HepG2 (cell line): ENCODE results near the gene ITCH. TPM values are rescaled to one million over a fixed set of nuclear protein-coding genes. Genes with fewer than 3 reads are reported as not detected.

Source experiments
- DPF2 ChIP-seq: sonication (generic); formaldehyde crosslinking; IDR thresholded peaks from 2 replicates; pipeline ENCODE4 v1.4.0; 2020; ENCODE audit warnings: mild to moderate bottlenecking, low read depth, missing genetic modification reagents, borderline replicate concordance
- FIP1L1 ChIP-seq: fragments of 200-400 bp; formaldehyde crosslinking; IDR thresholded peaks from 2 replicates; pipeline ENCODE4 v1.6.1; 2018; ENCODE audit warnings: low read depth, mild to moderate bottlenecking, low read length, moderate library complexity, borderline replicate concordance; ENCODE audit not compliant: insufficient read depth
- FOXJ3 ChIP-seq: sonication (generic); formaldehyde crosslinking; IDR thresholded peaks from 2 replicates; pipeline ENCODE4 v1.4.0; 2020; ENCODE audit warnings: missing genetic modification reagents, mild to moderate bottlenecking, borderline replicate concordance
- FOXO1 ChIP-seq: sonication (generic); formaldehyde crosslinking; IDR thresholded peaks from 2 replicates; pipeline ENCODE4 v1.4.0; 2020; ENCODE audit warnings: missing genetic modification reagents
- HHEX ChIP-seq: IDR thresholded peaks from 2 replicates; pipeline ENCODE4 v1.6.1; 2016; ENCODE audit warnings: control low read depth
- HNF4A ChIP-seq: sonication (generic); formaldehyde crosslinking; IDR thresholded peaks from 2 replicates; pipeline ENCODE4 v1.4.0; 2020; ENCODE audit warnings: missing genetic modification reagents
- JUN ChIP-seq: sonication (generic); formaldehyde crosslinking; IDR thresholded peaks from 2 replicates; pipeline ENCODE4 v1.4.0; 2020; ENCODE audit warnings: mild to moderate bottlenecking, missing genetic modification reagents
- KDM2A ChIP-seq: sonication (generic); formaldehyde crosslinking; IDR thresholded peaks from 2 replicates; pipeline ENCODE4 v1.4.0; 2020; ENCODE audit warnings: low read depth, missing genetic modification reagents, borderline replicate concordance
- PAXIP1 ChIP-seq: sonication (generic); formaldehyde crosslinking; conservative IDR thresholded peaks from 2 replicates; pipeline ENCODE4 v1.4.0; 2020; ENCODE audit warnings: mild to moderate bottlenecking, missing genetic modification reagents, moderate library complexity
- ZBTB34 ChIP-seq: sonication (generic); formaldehyde crosslinking; IDR thresholded peaks from 2 replicates; pipeline ENCODE4 v1.8.0; 2022; ENCODE audit warnings: mild to moderate bottlenecking, missing genetic modification reagents
- ZBTB7B ChIP-seq: sonication (generic); formaldehyde crosslinking; IDR thresholded peaks from 2 replicates; pipeline ENCODE4 v1.4.0; 2020; ENCODE audit warnings: missing genetic modification reagents
- ZNF264 ChIP-seq: sonication (generic); formaldehyde crosslinking; IDR thresholded peaks from 2 replicates; pipeline ENCODE4 v1.4.0; 2020; ENCODE audit warnings: missing genetic modification reagents
- polyA plus RNA-seq, 8 experiments: library from polyadenylated mRNA; depleted of rRNA in 3 of 8; stranded (reverse) in 7 of 8; unstranded in 1 of 8; fragments of >200 nt; fragmentation: Illumina TruSeq in 4 of 8; extraction: Trizol in 4 of 8; gene quantifications; 2 replicates each; pipeline versions ENCODE4 v1.2.1 to v1.2.3, GENCODE V29; 2011 to 2016; ENCODE audit warnings: low read depth in 4 of 8, missing spikeins in 1 of 8, mixed read lengths in 1 of 8; ENCODE audit not compliant: insufficient read depth in 1 of 8
- total RNA-seq, 5 experiments: library from RNA; depleted of rRNA; stranded (reverse); fragments of >200 nt; fragmentation: Illumina TruSeq; extraction: Trizol; gene quantifications; 2 replicates each; pipeline ENCODE4 v1.2.3, GENCODE V29; 2016; ENCODE audit warnings: low read depth in 1 of 5
- TF ChIP-seq, protein P1 (sequence below): IDR thresholded peaks from 2 replicates; pipeline ENCODE4 v1.6.1; 2016; ENCODE audit warnings: missing genetic modification reagents, missing compliant biosample characterization
- TF ChIP-seq, protein P2 (sequence below): sonication (generic); formaldehyde crosslinking; IDR thresholded peaks from 2 replicates; pipeline ENCODE4 v1.8.0; 2022; ENCODE audit warnings: mild to moderate bottlenecking, missing genetic modification reagents, moderate library complexity
- TF ChIP-seq, protein P3 (sequence below): sonication (generic); formaldehyde crosslinking; IDR thresholded peaks from 2 replicates; pipeline ENCODE4 v1.5.0; 2020; ENCODE audit warnings: mild to moderate bottlenecking, missing genetic modification reagents
- TF ChIP-seq, protein P4 (sequence below): fragments of 450-650 bp; IDR thresholded peaks from 2 replicates; pipeline ENCODE4 v1.6.1; 2017; ENCODE audit warnings: mild to moderate bottlenecking

Gene ITCH
- total and polyA plus RNA-seq, 2 of the 13 experiments (the other 11 are each of a cell fraction or from before 2014, with no cell fraction given), result 20.5 to 112 TPM

DNA sequence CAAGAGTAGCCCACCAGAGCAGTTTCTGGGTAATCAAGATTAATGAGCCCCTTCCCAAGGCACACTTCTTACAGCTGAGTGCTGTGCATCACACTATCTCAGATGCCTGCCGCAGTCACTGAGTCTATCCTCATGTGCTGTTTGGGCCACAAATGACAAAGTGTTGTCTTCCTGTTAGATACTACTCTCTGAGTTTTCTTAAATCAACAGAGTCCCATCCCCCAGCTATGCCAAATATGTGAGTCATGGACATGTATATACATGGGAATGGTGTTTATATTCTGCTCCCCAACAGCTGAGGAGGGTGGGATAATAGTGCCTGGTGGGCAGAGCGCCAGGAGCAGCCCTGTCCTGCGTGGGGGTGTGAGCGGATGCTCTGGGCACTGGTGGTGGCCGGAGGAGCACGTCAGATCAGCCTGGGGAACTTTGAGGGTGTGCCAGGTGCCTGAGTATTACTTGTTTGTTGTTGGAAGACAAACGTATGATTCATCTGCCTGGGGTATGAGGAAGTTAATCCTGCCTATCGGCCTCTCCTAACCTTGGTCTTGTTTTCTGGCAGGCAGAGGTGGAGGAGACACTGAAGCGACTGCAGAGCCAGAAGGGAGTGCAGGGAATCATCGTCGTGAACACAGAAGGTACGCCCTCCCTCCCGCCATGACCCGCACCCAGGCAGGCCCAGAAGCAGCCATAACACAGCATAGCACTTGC is 162.8 kb downstream of the ITCH start (continued):
- TF ChIP-seq JUN (CRISPR knock-in tag), result peak; percentile 98
- peak; percentile 71 for TF ChIP-seq ZBTB7B
- TF ChIP-seq FOXO1 (CRISPR knock-in tag), result peak; percentile 83
- peak; percentile 57; the same call in 1 of the 2 replicates for TF ChIP-seq HHEX
- TF ChIP-seq FIP1L1, result no peak
- peak; percentile 70 for TF ChIP-seq FOXJ3
- TF ChIP-seq, protein P1, sequence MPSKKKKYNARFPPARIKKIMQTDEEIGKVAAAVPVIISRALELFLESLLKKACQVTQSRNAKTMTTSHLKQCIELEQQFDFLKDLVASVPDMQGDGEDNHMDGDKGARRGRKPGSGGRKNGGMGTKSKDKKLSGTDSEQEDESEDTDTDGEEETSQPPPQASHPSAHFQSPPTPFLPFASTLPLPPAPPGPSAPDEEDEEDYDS (CRISPR knock-in tag), result peak; percentile 69
- TF ChIP-seq, protein P2, sequence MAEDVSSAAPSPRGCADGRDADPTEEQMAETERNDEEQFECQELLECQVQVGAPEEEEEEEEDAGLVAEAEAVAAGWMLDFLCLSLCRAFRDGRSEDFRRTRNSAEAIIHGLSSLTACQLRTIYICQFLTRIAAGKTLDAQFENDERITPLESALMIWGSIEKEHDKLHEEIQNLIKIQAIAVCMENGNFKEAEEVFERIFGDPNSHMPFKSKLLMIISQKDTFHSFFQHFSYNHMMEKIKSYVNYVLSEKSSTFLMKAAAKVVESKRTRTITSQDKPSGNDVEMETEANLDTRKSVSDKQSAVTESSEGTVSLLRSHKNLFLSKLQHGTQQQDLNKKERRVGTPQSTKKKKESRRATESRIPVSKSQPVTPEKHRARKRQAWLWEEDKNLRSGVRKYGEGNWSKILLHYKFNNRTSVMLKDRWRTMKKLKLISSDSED (CRISPR knock-in tag), result no peak
- TF ChIP-seq, protein P3, sequence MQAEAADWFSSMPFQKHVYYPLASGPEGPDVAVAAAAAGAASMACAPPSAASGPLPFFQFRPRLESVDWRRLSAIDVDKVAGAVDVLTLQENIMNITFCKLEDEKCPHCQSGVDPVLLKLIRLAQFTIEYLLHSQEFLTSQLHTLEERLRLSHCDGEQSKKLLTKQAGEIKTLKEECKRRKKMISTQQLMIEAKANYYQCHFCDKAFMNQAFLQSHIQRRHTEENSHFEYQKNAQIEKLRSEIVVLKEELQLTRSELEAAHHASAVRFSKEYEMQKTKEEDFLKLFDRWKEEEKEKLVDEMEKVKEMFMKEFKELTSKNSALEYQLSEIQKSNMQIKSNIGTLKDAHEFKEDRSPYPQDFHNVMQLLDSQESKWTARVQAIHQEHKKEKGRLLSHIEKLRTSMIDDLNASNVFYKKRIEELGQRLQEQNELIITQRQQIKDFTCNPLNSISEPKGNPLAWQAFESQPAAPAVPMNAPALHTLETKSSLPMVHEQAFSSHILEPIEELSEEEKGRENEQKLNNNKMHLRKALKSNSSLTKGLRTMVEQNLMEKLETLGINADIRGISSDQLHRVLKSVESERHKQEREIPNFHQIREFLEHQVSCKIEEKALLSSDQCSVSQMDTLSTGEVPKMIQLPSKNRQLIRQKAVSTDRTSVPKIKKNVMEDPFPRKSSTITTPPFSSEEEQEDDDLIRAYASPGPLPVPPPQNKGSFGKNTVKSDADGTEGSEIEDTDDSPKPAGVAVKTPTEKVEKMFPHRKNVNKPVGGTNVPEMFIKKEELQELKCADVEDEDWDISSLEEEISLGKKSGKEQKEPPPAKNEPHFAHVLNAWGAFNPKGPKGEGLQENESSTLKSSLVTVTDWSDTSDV (CRISPR knock-in tag), result no peak
- peak; percentile 92 for TF ChIP-seq DPF2 (CRISPR knock-in tag)
- TF ChIP-seq, protein P4, sequence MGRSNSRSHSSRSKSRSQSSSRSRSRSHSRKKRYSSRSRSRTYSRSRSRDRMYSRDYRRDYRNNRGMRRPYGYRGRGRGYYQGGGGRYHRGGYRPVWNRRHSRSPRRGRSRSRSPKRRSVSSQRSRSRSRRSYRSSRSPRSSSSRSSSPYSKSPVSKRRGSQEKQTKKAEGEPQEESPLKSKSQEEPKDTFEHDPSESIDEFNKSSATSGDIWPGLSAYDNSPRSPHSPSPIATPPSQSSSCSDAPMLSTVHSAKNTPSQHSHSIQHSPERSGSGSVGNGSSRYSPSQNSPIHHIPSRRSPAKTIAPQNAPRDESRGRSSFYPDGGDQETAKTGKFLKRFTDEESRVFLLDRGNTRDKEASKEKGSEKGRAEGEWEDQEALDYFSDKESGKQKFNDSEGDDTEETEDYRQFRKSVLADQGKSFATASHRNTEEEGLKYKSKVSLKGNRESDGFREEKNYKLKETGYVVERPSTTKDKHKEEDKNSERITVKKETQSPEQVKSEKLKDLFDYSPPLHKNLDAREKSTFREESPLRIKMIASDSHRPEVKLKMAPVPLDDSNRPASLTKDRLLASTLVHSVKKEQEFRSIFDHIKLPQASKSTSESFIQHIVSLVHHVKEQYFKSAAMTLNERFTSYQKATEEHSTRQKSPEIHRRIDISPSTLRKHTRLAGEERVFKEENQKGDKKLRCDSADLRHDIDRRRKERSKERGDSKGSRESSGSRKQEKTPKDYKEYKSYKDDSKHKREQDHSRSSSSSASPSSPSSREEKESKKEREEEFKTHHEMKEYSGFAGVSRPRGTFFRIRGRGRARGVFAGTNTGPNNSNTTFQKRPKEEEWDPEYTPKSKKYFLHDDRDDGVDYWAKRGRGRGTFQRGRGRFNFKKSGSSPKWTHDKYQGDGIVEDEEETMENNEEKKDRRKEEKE, result no peak
- TF ChIP-seq ZBTB34 (CRISPR knock-in tag), result peak; percentile 87
- TF ChIP-seq KDM2A (CRISPR knock-in tag), result peak; percentile 80
- TF ChIP-seq PAXIP1, result peak; percentile 92
- peak; percentile 45; the same call in 1 of the 2 replicates for TF ChIP-seq HNF4A (CRISPR knock-in tag)
- peak; percentile 66 for TF ChIP-seq ZNF264 (CRISPR knock-in tag)
